GM23338 (cell line): ENCODE data around the gene PTGR3. TPM values are rescaled to one million over a fixed set of nuclear protein-coding genes. Genes with fewer than 3 reads are reported as not detected.

Experiments
- ATAC-seq: fragments of 200-7000 bp; cut with Tn5 transposase; 3 replicates; pipeline ENCODE4 v1.9.1; 2020
- DNase-seq: peaks from one replicate; pipeline ENCODE4 v3.0.0-alpha.2; 2015; ENCODE audit warnings: low spot score
- H2AFZ ChIP-seq: fragments of 200-600 bp; sonication (generic); 2 replicates; pipeline ENCODE4 v1.8.0; 2016; ENCODE audit warnings: antibody characterized with exemption, mild to moderate bottlenecking, moderate library complexity
- H3F3A ChIP-seq: fragments of 200-600 bp; sonication (generic); replicated peaks from 2 replicates; pipeline ENCODE4 v1.8.0; 2017; ENCODE audit warnings: antibody characterized with exemption, mixed run types, low read depth
- H3K27ac ChIP-seq: fragments of 200-600 bp; sonication (generic); 2 replicates; pipeline ENCODE4 v1.6.1; 2016; ENCODE audit warnings: low read depth
- H3K27me3 ChIP-seq: fragments of 200-600 bp; sonication (generic); 2 replicates; pipeline ENCODE4 v1.8.0; 2016; ENCODE audit warnings: mild to moderate bottlenecking, mixed run types, moderate library complexity; ENCODE audit not compliant: insufficient read depth
- H3K36me3 ChIP-seq: fragments of 200-600 bp; sonication (generic); 2 replicates; pipeline ENCODE4 v1.8.0; 2016; ENCODE audit warnings: mild to moderate bottlenecking; ENCODE audit not compliant: insufficient read depth
- H3K4me1 ChIP-seq: fragments of 200-600 bp; sonication (generic); 2 replicates; pipeline ENCODE4 v1.8.0; 2016; ENCODE audit warnings: mild to moderate bottlenecking, moderate library complexity; ENCODE audit not compliant: insufficient read depth
- H3K4me2 ChIP-seq: fragments of 200-600 bp; sonication (generic); 2 replicates; pipeline ENCODE4 v1.7.1; 2017; ENCODE audit warnings: mixed run types
- H3K4me3 ChIP-seq: fragments of 200-600 bp; sonication (generic); 2 replicates; pipeline ENCODE4 v1.6.1; 2016; ENCODE audit warnings: mixed run types
- H3K79me2 ChIP-seq: fragments of 200-600 bp; sonication (generic); replicated peaks from 2 replicates; pipeline ENCODE4 v1.8.0; 2017; ENCODE audit warnings: mild to moderate bottlenecking; ENCODE audit not compliant: insufficient read depth
- H3K9me2 ChIP-seq: fragments of 200-600 bp; sonication (generic); 2 replicates; pipeline ENCODE4 v1.8.0; 2017; ENCODE audit not compliant: insufficient read depth
- H4K20me1 ChIP-seq: fragments of 200-600 bp; sonication (generic); replicated peaks from 2 replicates; pipeline ENCODE4 v1.8.0; 2017; ENCODE audit warnings: mild to moderate bottlenecking; ENCODE audit not compliant: insufficient read depth
- H3K27ac Mint-ChIP-seq: 2 replicates; pipeline ENCODE4 v1.8.0; 2020; ENCODE audit warnings: inconsistent platforms, mild to moderate bottlenecking, moderate library complexity, mixed read lengths
- H3K27me3 Mint-ChIP-seq: 3 replicates; pipeline ENCODE4 v1.8.0; 2022; ENCODE audit warnings: low read depth, mild to moderate bottlenecking, moderate library complexity, mixed read lengths, inconsistent platforms; ENCODE audit not compliant: insufficient read depth, poor library complexity
- H3K36me3 Mint-ChIP-seq: 3 replicates; pipeline ENCODE4 v1.8.0; 2021; ENCODE audit warnings: low read depth, mild to moderate bottlenecking, inconsistent platforms, moderate library complexity, mixed read lengths
- H3K4me1 Mint-ChIP-seq: 3 replicates; pipeline ENCODE4 v1.8.0; 2020; ENCODE audit warnings: mild to moderate bottlenecking, inconsistent platforms, mixed read lengths
- H3K4me3 Mint-ChIP-seq: 3 replicates; pipeline ENCODE4 v1.8.0; 2021; ENCODE audit warnings: moderate library complexity, mild to moderate bottlenecking, inconsistent platforms, mixed read lengths
- H3K9me3 Mint-ChIP-seq: 3 replicates; pipeline ENCODE4 v1.8.0; 2020; ENCODE audit warnings: moderate library complexity, mild to moderate bottlenecking, inconsistent platforms, mixed read lengths
- CREB1 ChIP-seq: fragments of 250-450 bp; sonication (Bioruptor Pico); IDR thresholded peaks from 2 replicates; pipeline ENCODE4 v1.5.0; 2020; ENCODE audit warnings: low read depth, mild to moderate bottlenecking, moderate library complexity
- EZH2 ChIP-seq: fragments of 200-600 bp; sonication (generic); IDR thresholded peaks from one replicate; pipeline ENCODE4 v1.8.0; 2017; ENCODE audit warnings: antibody characterized with exemption, mild to moderate bottlenecking, low read depth; ENCODE audit not compliant: unreplicated experiment
- JUNB ChIP-seq: IDR thresholded peaks from one replicate; pipeline ENCODE4 v1.6.1; 2016; ENCODE audit warnings: antibody characterized with exemption; ENCODE audit not compliant: unreplicated experiment
- NANOG ChIP-seq: IDR thresholded peaks from 2 replicates; pipeline ENCODE4 v1.6.1; 2016; ENCODE audit warnings: antibody characterized with exemption, borderline replicate concordance
- POLR2AphosphoS5 ChIP-seq: IDR thresholded peaks from 2 replicates; pipeline ENCODE4 v1.6.1; 2016; ENCODE audit warnings: antibody characterized with exemption, low read depth
- STAT1 ChIP-seq: IDR thresholded peaks from one replicate; pipeline ENCODE4 v1.6.1; 2016; ENCODE audit warnings: antibody characterized with exemption; ENCODE audit not compliant: unreplicated experiment
- ZNF114 ChIP-seq: fragments of 250-450 bp; sonication (Bioruptor Pico); IDR thresholded peaks from 2 replicates; pipeline ENCODE4 v1.5.0; 2020; ENCODE audit warnings: mild to moderate bottlenecking, moderate library complexity
- ZNF331 ChIP-seq: fragments of 250-450 bp; sonication (Bioruptor Pico); IDR thresholded peaks from 2 replicates; pipeline ENCODE4 v1.5.0; 2020; ENCODE audit warnings: low read depth, mild to moderate bottlenecking, moderate library complexity
- polyA plus RNA-seq: library from polyadenylated mRNA; unstranded; fragments of >200 nt; fragmentation: Nextera tagmentation; extraction: Ambion mirVana; gene quantifications from 2 replicates; pipeline ENCODE4 v1.2.1, GENCODE V29; 2016
- total RNA-seq: library from RNA; depleted of rRNA; stranded (reverse); fragments of >200 nt; shearing (Covaris generic); gene quantifications from 2 replicates; pipeline ENCODE4 v1.2.3, GENCODE V29; 2014
- TF ChIP-seq, protein P1 (sequence below): fragments of 250-450 bp; sonication (Bioruptor Pico); IDR thresholded peaks from 2 replicates; pipeline ENCODE4 v1.5.0; 2020; ENCODE audit warnings: mild to moderate bottlenecking, moderate library complexity
- TF ChIP-seq, protein P2 (sequence below), 2 experiments: fragments of 200-600 bp in 1 of 2; sonication (generic) in 1 of 2; conservative IDR thresholded peaks; 2 replicates each; pipeline versions ENCODE4 v1.5.1 to v1.6.1; 2016 to 2017; ENCODE audit warnings: antibody characterized with exemption in 2 of 2, low read depth in 2 of 2, mild to moderate bottlenecking in 2 of 2, moderate library complexity in 1 of 2
- TF ChIP-seq, protein P3 (sequence below): IDR thresholded peaks from one replicate; pipeline ENCODE4 v1.6.1; 2018; ENCODE audit warnings: antibody characterized with exemption; ENCODE audit not compliant: unreplicated experiment

PTGR3 gene
- total and polyA plus RNA-seq, 2 experiments from 2014 or later, result 0.84 to 1.5 TPM

DNA sequence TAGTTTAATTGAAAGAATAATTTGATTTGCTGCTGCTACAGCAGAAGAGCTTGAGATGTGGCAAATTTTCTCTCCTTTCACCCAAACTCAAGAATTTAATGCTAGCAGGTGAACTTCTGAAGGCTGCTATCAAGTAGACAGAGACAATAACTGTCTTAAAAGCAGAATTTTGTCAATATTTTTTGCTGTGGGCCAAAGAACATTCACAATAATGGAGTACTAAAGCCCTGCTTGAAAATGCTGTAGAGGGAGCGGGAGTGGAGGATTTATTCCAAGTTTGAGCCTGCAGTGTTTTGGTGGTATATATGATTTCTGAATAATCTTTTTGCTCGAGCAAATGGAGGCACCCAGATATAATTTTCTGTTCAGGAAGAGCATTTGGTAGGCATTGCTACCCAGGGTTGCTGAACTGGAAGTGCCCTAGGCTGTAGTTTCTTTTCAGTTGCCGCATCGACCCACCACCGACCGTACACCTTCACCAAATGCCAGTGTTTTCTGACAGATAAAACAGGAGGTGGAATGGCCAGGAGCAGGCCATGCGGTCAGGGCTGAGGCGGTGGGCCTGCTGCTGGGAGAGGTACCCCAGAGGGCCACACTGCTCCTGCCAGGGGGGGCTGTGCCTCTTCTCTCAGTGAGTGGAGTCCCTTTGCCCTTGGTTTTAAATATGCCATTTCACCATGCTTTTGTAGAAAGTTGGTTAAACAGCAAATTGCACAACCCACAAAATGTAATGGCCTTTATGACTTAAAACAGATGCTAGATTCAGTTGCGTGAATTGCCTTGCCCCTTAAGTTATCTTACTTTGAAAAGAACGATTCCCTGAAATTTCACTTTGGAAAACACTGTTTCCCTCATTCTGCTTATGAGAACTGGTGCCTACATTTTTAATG, 38.0 kb upstream of the PTGR3 start:
- no peak overlapping the region for H3K27ac ChIP-seq
- no peaks in the 10 kb centered on the region for H3K27me3 ChIP-seq
- Mint-ChIP-seq H3K4me1 (no peaks in the 10 kb centered on the region; the same call in 2 of the 3 replicates), H3K36me3 (no peaks in the 10 kb centered on the region), H3K27ac (no peak overlapping the region), H3K27me3 (peaks cover 3% of the 10 kb centered on the region), H3K4me3 (no peak overlapping the region), H3K9me3 (no peaks in the 10 kb centered on the region)
- no peaks in the 10 kb centered on the region for H3K4me1 ChIP-seq
- ATAC-seq (no peak), DNase-seq (no peak)
- no peaks in the 10 kb centered on the region for H3F3A ChIP-seq
- TF ChIP-seq CREB1 (no peak), JUNB (no peak), ZNF114 (CRISPR knock-in tag) (no peak), STAT1 (no peak), ZNF331 (no peak), NANOG (no peak), EZH2 (no peak), POLR2AphosphoS5 (no peak)
- TF ChIP-seq, protein P1, sequence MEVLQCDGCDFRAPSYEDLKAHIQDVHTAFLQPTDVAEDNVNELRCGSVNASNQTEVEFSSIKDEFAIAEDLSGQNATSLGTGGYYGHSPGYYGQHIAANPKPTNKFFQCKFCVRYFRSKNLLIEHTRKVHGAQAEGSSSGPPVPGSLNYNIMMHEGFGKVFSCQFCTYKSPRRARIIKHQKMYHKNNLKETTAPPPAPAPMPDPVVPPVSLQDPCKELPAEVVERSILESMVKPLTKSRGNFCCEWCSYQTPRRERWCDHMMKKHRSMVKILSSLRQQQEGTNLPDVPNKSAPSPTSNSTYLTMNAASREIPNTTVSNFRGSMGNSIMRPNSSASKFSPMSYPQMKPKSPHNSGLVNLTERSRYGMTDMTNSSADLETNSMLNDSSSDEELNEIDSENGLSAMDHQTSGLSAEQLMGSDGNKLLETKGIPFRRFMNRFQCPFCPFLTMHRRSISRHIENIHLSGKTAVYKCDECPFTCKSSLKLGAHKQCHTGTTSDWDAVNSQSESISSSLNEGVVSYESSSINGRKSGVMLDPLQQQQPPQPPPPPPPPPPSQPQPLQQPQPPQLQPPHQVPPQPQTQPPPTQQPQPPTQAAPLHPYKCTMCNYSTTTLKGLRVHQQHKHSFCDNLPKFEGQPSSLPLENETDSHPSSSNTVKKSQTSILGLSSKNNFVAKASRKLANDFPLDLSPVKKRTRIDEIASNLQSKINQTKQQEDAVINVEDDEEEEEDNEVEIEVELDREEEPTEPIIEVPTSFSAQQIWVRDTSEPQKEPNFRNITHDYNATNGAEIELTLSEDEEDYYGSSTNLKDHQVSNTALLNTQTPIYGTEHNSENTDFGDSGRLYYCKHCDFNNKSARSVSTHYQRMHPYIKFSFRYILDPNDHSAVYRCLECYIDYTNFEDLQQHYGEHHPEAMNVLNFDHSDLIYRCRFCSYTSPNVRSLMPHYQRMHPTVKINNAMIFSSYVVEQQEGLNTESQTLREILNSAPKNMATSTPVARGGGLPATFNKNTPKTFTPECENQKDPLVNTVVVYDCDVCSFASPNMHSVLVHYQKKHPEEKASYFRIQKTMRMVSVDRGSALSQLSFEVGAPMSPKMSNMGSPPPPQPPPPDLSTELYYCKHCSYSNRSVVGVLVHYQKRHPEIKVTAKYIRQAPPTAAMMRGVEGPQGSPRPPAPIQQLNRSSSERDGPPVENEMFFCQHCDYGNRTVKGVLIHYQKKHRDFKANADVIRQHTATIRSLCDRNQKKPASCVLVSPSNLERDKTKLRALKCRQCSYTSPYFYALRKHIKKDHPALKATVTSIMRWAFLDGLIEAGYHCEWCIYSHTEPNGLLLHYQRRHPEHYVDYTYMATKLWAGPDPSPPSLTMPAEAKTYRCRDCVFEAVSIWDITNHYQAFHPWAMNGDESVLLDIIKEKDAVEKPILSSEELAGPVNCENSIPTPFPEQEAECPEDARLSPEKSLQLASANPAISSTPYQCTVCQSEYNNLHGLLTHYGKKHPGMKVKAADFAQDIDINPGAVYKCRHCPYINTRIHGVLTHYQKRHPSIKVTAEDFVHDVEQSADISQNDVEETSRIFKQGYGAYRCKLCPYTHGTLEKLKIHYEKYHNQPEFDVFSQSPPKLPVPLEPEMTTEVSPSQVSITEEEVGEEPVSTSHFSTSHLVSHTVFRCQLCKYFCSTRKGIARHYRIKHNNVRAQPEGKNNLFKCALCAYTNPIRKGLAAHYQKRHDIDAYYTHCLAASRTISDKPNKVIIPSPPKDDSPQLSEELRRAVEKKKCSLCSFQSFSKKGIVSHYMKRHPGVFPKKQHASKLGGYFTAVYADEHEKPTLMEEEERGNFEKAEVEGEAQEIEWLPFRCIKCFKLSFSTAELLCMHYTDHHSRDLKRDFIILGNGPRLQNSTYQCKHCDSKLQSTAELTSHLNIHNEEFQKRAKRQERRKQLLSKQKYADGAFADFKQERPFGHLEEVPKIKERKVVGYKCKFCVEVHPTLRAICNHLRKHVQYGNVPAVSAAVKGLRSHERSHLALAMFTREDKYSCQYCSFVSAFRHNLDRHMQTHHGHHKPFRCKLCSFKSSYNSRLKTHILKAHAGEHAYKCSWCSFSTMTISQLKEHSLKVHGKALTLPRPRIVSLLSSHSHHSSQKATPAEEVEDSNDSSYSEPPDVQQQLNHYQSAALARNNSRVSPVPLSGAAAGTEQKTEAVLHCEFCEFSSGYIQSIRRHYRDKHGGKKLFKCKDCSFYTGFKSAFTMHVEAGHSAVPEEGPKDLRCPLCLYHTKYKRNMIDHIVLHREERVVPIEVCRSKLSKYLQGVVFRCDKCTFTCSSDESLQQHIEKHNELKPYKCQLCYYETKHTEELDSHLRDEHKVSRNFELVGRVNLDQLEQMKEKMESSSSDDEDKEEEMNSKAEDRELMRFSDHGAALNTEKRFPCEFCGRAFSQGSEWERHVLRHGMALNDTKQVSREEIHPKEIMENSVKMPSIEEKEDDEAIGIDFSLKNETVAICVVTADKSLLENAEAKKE (CRISPR knock-in tag), result no peak
- TF ChIP-seq, protein P2, sequence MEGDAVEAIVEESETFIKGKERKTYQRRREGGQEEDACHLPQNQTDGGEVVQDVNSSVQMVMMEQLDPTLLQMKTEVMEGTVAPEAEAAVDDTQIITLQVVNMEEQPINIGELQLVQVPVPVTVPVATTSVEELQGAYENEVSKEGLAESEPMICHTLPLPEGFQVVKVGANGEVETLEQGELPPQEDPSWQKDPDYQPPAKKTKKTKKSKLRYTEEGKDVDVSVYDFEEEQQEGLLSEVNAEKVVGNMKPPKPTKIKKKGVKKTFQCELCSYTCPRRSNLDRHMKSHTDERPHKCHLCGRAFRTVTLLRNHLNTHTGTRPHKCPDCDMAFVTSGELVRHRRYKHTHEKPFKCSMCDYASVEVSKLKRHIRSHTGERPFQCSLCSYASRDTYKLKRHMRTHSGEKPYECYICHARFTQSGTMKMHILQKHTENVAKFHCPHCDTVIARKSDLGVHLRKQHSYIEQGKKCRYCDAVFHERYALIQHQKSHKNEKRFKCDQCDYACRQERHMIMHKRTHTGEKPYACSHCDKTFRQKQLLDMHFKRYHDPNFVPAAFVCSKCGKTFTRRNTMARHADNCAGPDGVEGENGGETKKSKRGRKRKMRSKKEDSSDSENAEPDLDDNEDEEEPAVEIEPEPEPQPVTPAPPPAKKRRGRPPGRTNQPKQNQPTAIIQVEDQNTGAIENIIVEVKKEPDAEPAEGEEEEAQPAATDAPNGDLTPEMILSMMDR (conservative IDR thresholded peaks at IDR 0.05; ENCODE audit: low read depth in 2 of 2), result no peak
- TF ChIP-seq, protein P3, sequence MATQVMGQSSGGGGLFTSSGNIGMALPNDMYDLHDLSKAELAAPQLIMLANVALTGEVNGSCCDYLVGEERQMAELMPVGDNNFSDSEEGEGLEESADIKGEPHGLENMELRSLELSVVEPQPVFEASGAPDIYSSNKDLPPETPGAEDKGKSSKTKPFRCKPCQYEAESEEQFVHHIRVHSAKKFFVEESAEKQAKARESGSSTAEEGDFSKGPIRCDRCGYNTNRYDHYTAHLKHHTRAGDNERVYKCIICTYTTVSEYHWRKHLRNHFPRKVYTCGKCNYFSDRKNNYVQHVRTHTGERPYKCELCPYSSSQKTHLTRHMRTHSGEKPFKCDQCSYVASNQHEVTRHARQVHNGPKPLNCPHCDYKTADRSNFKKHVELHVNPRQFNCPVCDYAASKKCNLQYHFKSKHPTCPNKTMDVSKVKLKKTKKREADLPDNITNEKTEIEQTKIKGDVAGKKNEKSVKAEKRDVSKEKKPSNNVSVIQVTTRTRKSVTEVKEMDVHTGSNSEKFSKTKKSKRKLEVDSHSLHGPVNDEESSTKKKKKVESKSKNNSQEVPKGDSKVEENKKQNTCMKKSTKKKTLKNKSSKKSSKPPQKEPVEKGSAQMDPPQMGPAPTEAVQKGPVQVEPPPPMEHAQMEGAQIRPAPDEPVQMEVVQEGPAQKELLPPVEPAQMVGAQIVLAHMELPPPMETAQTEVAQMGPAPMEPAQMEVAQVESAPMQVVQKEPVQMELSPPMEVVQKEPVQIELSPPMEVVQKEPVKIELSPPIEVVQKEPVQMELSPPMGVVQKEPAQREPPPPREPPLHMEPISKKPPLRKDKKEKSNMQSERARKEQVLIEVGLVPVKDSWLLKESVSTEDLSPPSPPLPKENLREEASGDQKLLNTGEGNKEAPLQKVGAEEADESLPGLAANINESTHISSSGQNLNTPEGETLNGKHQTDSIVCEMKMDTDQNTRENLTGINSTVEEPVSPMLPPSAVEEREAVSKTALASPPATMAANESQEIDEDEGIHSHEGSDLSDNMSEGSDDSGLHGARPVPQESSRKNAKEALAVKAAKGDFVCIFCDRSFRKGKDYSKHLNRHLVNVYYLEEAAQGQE, result no peak
- no peaks in the 10 kb centered on the region for H3K36me3 ChIP-seq
- no peaks in the 10 kb centered on the region for H3K79me2 ChIP-seq
- H3K4me3 ChIP-seq, result no peak overlapping the region
- H4K20me1 ChIP-seq, result no peaks in the 10 kb centered on the region
- H3K4me2 ChIP-seq, result no peak overlapping the region
- no peak overlapping the region; the same call in none of the 2 replicates for H2AFZ ChIP-seq
- 0 out of 2 replicates have a peak, but pooled peaks cover 5% of the 10 kb centered on the region for H3K9me2 ChIP-seq
